HG03060 (cell line): ENCODE data around the gene FOXP1.
A peak's percentile ranks its signal among the peaks of the same experiment; 100 is the strongest.
"Not testable (repeated sequence)": the region's sequence is repeated elsewhere in the genome, so short reads cannot be mapped to it uniquely, and the experiment has no call there.

ENCODE experiments used
- ATAC-seq: cut with Tn5 transposase; IDR thresholded peaks from one replicate; pipeline ENCODE4 v1.9.1; 2021; ENCODE audit warnings: low read depth, moderate number of reproducible peaks; ENCODE audit not compliant: unreplicated experiment

FOXP1 gene

GRCh38 chr3:71436337-71436736 lies 147.2 kb downstream of the FOXP1 start:
- ATAC-seq: no peak

GRCh38 chr3:71435836-71436235 lies 147.7 kb downstream of the FOXP1 start:
- ATAC-seq: not testable (repeated sequence)

GRCh38 chr3:71433631-71434030 lies 149.9 kb downstream of the FOXP1 start:
- ATAC-seq: no peak

DNA sequence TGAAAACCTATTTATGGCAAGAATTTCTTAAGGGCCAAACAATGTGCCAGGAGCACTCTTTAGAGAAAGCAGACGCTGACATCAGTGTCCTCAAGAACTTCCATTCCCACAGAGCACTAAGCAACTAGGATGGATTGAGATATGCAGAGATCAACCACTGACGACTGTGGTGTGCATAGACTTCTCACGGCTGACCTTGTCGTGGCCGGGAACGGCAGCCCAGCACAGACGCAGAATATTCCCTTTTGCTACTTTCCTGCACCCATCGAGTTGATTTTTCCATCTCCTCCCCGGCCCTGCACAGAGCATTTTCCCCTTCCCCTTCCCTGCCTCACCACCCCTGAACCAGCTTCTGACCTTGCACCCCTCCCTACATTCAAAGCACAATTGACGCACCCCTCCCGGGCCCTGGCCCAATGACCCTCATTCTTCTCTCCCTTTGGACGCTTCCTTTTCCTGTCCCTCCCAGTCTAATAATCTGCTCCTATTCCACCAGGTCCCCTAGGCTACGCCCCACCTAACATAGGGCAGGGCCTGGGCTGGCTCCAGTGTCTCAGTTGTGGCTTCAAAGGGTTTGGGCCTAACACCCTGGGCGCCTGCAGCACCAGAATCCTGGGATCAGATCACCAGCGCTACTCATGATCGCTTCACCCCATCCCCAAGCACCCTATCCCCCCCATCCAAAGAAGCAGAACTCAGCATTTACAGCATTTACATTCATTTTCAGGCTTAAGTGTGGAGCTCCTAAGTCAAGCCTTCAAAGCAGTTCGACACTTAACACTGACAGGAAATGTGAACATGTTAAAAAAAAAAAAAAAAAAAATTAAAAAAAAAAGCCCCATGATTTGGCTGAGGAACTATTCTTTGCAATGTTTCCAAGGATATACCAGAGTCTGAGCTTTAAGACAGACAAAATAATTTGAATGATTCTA lies 151.2 kb downstream of the FOXP1 start:
- no peak for ATAC-seq

- no peak for ATAC-seq
Observed at GRCh38 chr3:71430941-71431552, 152.5 kb downstream of the FOXP1 start.

DNA sequence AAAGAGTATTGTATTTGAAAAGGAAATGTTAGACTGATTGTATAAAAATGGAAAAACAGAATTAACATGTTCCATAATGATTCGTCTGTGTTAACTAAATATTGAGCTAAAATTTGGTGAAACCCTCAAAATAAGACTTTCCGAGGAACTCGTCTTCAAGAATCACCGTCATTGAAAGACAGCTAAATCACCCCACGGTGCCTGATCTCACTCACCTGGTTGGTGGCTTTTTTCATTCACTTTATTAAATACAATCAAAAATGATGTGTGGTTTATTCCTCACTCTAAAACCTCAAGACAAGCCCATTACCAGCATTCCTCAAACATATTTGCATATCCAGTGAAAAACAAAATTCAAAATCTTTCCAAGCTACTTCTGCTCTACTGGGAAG lies 153.9 kb downstream of the FOXP1 start:
- ATAC-seq: no peak

- ATAC-seq: no peak
Observed at GRCh38 chr3:71428841-71429596, 154.5 kb downstream of the FOXP1 start.

DNA sequence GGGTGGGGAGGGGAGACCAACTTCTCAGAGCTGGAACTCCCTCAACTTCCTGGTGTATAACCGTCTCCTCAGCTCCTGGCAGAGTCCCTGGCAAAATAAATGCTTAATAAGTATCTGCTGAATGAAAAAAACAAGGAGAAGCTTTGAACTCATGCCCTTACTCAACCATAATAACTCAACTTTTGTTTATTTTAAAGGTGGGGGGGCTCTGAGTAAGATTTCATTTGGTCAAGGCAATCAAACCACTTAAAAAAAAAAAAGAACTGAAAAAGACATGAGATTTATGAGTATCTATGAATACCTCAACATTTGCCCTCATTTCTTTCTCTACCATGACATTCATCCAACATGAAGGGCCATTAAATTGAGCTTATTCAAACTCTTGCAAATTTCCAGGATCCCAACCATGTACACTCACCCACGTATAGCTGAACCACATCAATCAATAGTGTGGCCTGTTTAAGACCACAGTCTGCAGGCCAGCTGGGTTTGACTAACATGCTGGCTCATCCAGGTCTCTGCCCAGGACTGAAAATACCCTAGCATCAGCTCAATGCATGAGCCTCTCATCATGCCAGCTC lies 157.9 kb downstream of the FOXP1 start:
- no peak for ATAC-seq

- no peak for ATAC-seq
Observed at GRCh38 chr3:71423151-71423906, 160.2 kb downstream of the FOXP1 start.

- ATAC-seq: peak; percentile 87
Observed at GRCh38 chr3:71421820-71422566, 161.5 kb downstream of the FOXP1 start.

GRCh38 chr3:71421475-71421819 lies 162.1 kb downstream of the FOXP1 start:
- peak; percentile 43 for ATAC-seq

DNA sequence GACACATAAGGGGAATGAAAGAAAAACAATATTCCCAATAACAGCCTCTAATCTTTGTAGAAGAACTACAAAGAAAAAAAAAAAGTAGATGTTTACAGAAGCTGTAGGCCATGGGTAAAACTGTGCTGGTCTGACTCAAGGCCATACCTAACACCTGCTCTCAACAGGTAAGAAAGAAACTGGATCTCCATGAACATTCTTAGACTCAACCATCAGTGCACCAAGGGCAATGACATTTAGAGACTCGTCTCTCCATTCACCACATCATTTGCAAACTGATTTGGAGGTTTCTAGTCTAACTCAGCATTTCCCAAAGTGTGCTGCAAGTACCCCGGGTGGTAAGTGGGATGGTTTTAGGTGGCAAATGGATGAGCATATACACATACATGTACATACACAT lies 164.2 kb downstream of the FOXP1 start:
- no peak for ATAC-seq

- no peak for ATAC-seq
Observed at GRCh38 chr3:71417791-71418190, 165.7 kb downstream of the FOXP1 start.

DNA sequence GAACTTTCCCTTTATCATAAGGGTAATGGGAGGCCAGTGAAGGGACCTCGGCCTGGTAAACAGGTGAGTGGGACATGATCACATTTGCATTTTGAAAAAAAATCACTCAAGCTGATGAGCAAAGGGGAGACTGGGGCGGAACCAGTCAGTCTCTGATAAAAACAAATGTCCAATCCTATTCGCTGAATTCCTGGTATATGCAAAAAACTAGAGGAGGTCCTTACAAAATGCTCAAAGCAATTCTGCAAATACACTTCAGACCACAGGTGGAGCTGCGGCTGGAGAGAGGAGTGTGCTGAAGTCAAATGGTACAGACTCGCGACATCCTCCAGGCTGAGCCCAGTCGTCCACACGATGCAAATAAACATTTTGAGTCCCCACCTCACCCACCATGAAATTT lies 166.7 kb downstream of the FOXP1 start:
- ATAC-seq: no peak

DNA sequence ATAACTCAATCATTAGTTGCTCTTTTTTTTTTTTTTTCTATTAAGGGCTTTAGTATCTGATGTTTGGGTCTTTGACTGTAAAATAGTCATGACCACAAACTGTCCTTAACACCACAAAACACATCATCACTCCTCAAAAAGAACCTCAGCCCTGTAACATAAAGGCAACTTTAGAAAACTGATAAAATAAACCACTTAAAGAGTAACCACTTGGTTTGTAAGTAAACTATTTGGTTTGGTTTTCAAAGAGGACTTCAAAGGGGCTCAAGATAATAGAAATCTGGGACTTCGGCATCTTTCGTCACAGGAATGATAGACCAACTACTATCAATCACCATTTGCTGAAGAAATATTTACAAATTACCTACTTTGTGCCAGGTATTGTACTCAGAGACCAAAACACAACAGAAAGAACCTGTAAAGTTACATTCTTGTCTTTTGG lies 167.8 kb downstream of the FOXP1 start:
- no peak for ATAC-seq

GRCh38 chr3:71414189-71414927 lies 169.2 kb downstream of the FOXP1 start:
- no peak for ATAC-seq

- no peak for ATAC-seq
Observed at GRCh38 chr3:71413572-71413971, 170.0 kb downstream of the FOXP1 start.

DNA sequence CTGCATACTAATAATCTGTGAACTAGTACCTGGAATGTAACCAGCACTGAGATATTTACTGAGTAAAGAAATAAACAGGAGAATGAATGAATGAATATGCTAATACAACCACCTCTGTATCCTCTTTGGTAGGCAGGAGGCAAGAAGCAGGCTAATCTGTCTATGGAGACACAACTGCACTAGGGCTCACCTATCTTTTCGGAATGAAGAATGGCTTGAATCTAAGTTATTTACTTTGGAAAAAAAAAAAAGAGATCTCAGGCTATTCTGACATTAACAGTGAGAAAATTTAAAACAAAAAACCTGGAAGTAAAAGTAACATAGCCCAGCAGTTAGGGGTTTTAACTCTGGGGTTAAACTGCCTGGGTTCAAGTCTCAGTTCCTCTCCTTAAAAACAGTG lies 174.2 kb downstream of the FOXP1 start:
- ATAC-seq: no peak

- ATAC-seq: no peak
Observed at GRCh38 chr3:71408903-71409302, 174.6 kb downstream of the FOXP1 start.
